Stomach (tissue), 4 donors: ENCODE results near the gene TMEM164.

Experiments used
- EP300 ChIP-seq: sonication (generic); formaldehyde crosslinking; IDR thresholded peaks from one replicate; pipeline ENCODE4 v1.6.1; 2017; ENCODE audit warnings: antibody characterized with exemption
- POLR2A ChIP-seq, 4 donors: fragments of 450-650 bp; IDR thresholded peaks; one replicate each; pipeline ENCODE4 v1.6.1; 2016; ENCODE audit warnings: antibody characterized with exemption in 4 of 4, control low read depth in 2 of 4, mild to moderate bottlenecking in 1 of 4, moderate library complexity in 1 of 4
- POLR2AphosphoS5 ChIP-seq, 3 donors: sonication (generic); formaldehyde crosslinking; IDR thresholded peaks; one replicate each; pipeline ENCODE4 v1.6.1; 2016; ENCODE audit warnings: antibody characterized with exemption in 3 of 3
- TF ChIP-seq, protein P1 (sequence below), 7 experiments: fragments of 450-650 bp in 4 of 7; fragments of 200-600 bp in 3 of 7; sonication (generic) in 3 of 7; IDR thresholded peaks; one replicate each; pipeline ENCODE4 v1.5.1; 2016 to 2019; ENCODE audit warnings: antibody characterized with exemption in 7 of 7, control low read depth in 2 of 7, mild to moderate bottlenecking in 1 of 7

DNA sequence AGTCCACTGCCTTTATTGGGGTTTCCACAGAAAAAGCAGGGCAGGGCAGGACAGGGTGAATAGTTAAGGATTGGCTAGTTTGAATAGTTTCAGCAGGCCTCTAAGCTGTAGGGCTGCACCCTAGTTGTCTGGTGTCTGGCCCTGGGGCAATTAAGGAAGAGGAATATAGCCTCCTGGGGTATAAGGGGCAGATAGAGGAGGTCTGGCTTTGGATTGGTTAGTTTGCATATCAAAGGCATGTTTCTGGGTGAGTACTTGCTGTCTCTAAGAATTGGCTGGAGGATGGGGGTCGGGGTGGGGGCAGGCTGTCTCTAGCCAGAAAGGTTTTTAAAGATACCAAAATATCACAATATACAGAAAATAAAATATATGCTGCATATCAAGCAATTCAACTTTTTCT, 100.4 kb downstream of the TMEM164 start:
- TF ChIP-seq, protein P1, sequence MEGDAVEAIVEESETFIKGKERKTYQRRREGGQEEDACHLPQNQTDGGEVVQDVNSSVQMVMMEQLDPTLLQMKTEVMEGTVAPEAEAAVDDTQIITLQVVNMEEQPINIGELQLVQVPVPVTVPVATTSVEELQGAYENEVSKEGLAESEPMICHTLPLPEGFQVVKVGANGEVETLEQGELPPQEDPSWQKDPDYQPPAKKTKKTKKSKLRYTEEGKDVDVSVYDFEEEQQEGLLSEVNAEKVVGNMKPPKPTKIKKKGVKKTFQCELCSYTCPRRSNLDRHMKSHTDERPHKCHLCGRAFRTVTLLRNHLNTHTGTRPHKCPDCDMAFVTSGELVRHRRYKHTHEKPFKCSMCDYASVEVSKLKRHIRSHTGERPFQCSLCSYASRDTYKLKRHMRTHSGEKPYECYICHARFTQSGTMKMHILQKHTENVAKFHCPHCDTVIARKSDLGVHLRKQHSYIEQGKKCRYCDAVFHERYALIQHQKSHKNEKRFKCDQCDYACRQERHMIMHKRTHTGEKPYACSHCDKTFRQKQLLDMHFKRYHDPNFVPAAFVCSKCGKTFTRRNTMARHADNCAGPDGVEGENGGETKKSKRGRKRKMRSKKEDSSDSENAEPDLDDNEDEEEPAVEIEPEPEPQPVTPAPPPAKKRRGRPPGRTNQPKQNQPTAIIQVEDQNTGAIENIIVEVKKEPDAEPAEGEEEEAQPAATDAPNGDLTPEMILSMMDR (IDR thresholded peaks at IDR 0.05) = no peak
- TF ChIP-seq POLR2A (IDR thresholded peaks at IDR 0.05) (no peak), EP300 (no peak), POLR2AphosphoS5 (IDR thresholded peaks at IDR 0.05) (no peak)
